SJSA1 (cell line): ENCODE measurements around the gene MTHFD1L. TPM values are rescaled to one million over a fixed set of nuclear protein-coding genes. Genes with fewer than 3 reads are reported as not detected.

Source experiments
- DNase-seq, 2 experiments: peaks; one replicate each; pipeline ENCODE4 v3.0.0-alpha.2; 2015 to 2020; ENCODE audit warnings: low spot score in 2 of 2, low read depth in 1 of 2
- H3K27ac ChIP-seq: fragments of 250-450 bp; sonication (Bioruptor Pico); 2 replicates; pipeline ENCODE4 v1.5.1; 2020; ENCODE audit warnings: mild to moderate bottlenecking, moderate library complexity
- H3K27me3 ChIP-seq: fragments of 250-450 bp; sonication (Bioruptor Pico); replicated peaks from 2 replicates; pipeline ENCODE4 v1.5.1; 2020; ENCODE audit warnings: mild to moderate bottlenecking, moderate library complexity
- H3K36me3 ChIP-seq: fragments of 250-450 bp; sonication (Bioruptor Pico); 2 replicates; pipeline ENCODE4 v1.5.1; 2020; ENCODE audit warnings: mild to moderate bottlenecking
- H3K4me1 ChIP-seq: fragments of 250-450 bp; sonication (Bioruptor Pico); replicated peaks from 2 replicates; pipeline ENCODE4 v1.6.1; 2021; ENCODE audit warnings: mild to moderate bottlenecking
- H3K4me3 ChIP-seq: fragments of 250-450 bp; sonication (Bioruptor Pico); 2 replicates; pipeline ENCODE4 v1.5.1; 2020; ENCODE audit warnings: mild to moderate bottlenecking
- H3K9me3 ChIP-seq: fragments of 250-450 bp; sonication (Bioruptor Pico); replicated peaks from 2 replicates; pipeline ENCODE4 v1.5.1; 2020; ENCODE audit warnings: mild to moderate bottlenecking
- total RNA-seq: library from RNA; depleted of rRNA; stranded (reverse); fragments of >200 nt; shearing (Covaris generic); gene quantifications from 2 replicates; pipeline ENCODE4 v1.2.3, GENCODE V29; 2014

Gene MTHFD1L
- total RNA-seq, 1 experiment from 2014 or later: 24.8 TPM

GRCh38 chr6:150987371-150987828 is 121.9 kb downstream of the MTHFD1L start:
- H3K27ac ChIP-seq: no peak overlapping the region
- no peak overlapping the region for H3K4me3 ChIP-seq
- H3K9me3 ChIP-seq: no peaks in the 10 kb centered on the region
- H3K27me3 ChIP-seq: no peaks in the 10 kb centered on the region
- DNase-seq: no peak
- H3K4me1 ChIP-seq: no peaks in the 10 kb centered on the region
- H3K36me3 ChIP-seq: peaks cover 15% of the 10 kb centered on the region; the same call in 1 of the 2 replicates

DNA sequence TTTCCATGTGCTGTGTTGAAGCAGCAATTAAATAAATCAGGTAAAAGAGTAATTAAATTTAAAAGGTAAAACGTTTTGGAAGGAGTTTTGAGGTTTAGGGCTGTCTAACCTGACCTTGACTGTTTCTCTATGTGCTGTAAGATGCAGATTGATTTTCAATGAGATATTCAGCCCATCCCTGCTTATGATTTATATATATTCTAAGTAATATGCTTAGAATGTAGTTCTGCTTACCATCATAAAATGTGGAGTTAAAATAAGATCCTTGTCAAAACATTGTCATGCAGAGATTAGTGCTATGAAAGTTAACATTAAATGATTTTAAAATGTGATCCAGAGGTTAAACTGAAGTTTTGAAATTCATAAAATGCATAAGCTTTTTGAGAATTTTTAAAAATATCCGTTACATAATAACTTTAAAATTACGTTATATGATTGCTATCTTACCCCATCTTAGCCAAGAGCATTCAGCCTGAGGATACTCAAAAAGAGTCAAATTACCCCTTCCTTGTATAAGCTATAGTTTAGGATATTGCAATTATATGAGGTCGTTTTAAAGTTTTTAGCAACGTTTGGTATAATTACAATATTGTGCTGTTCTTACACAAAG is 122.5 kb downstream of the MTHFD1L start:
- Histone ChIP-seq H3K9me3 (no peaks in the 10 kb centered on the region), H3K4me3 (no peak overlapping the region), H3K27ac (no peak overlapping the region), H3K36me3 (peaks cover 14% of the 10 kb centered on the region; the same call in 1 of the 2 replicates), H3K4me1 (no peaks in the 10 kb centered on the region; the same call in 1 of the 2 replicates), H3K27me3 (no peaks in the 10 kb centered on the region)
- DNase-seq: no peak

- no peaks in the 10 kb centered on the region for H3K9me3 ChIP-seq
- no peak overlapping the region for H3K27ac ChIP-seq
- H3K4me1 ChIP-seq: no peaks in the 10 kb centered on the region; the same call in 1 of the 2 replicates
- no peaks in the 10 kb centered on the region for H3K27me3 ChIP-seq
- no peak overlapping the region for H3K4me3 ChIP-seq
- peaks cover 21% of the 10 kb centered on the region for H3K36me3 ChIP-seq
- no peak for DNase-seq
Observed at GRCh38 chr6:150991487-150991886, 126.0 kb downstream of the MTHFD1L start.

DNA sequence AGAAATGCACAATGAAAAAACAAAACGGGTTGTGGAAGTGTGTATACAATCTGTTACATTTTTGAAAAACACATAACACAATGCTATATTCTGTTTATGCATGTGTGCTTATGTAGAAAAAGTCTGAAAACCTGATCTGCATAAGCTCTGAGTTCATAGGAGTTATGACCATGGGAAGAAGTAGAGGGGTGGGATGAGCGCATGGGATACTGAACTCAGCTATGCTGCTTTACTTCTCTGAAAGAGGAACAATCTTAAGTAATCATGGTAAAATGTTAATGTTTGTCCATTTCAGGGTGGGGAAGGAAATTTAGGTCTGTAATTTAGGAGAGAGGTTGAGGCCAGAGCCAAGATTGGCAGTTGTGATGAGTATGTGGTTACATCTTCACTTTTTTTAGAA is 126.8 kb downstream of the MTHFD1L start:
- Histone ChIP-seq H3K4me3 (no peak overlapping the region), H3K4me1 (no peaks in the 10 kb centered on the region; the same call in 1 of the 2 replicates), H3K27me3 (no peaks in the 10 kb centered on the region), H3K9me3 (no peaks in the 10 kb centered on the region), H3K36me3 (peaks cover 22% of the 10 kb centered on the region), H3K27ac (no peak overlapping the region)
- no peak for DNase-seq

DNA sequence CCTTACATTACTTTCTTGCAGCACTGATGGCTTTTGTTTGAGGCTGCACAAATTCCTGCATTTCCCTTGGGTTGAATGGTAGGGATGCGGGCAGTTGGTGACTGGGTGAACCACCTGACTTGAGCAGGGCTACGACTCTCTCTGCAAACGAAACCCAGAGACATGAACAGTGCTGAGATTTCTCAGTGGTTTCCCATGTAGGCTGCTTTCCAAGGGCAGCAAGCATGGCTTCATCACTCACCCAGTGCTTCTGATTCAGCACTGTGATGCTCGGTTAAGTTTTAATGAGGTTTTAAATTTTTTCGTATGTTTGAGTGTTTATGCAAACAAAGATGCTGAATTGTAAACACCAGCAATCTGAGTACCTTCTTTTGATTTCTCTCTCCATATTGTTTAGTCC is 127.2 kb downstream of the MTHFD1L start:
- no peak for DNase-seq
- Histone ChIP-seq H3K4me3 (no peak overlapping the region), H3K27ac (no peak overlapping the region), H3K9me3 (no peaks in the 10 kb centered on the region), H3K27me3 (no peaks in the 10 kb centered on the region), H3K36me3 (peaks cover 22% of the 10 kb centered on the region), H3K4me1 (no peaks in the 10 kb centered on the region; the same call in 1 of the 2 replicates)

DNA sequence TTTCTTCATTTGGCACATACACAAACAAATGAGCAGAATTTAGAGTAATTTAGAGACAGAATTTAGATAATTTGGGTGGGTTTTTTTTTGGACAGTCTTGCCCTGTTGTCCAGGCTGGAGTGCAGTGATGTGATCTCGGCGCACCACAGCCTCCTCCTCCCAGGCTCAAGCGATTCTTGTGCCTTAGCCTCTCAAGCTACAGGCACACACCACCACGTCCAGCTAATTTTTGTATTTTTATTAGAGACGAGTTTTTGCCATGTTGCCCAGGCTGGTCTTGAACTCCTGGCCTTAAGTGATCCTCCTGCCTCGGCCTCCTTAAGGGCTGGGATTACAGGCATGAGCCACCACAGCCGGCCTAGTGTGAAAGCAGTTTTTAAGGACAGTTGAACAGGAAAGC is 127.8 kb downstream of the MTHFD1L start:
- Histone ChIP-seq H3K4me1 (no peaks in the 10 kb centered on the region; the same call in 1 of the 2 replicates), H3K4me3 (no peak overlapping the region), H3K9me3 (no peaks in the 10 kb centered on the region), H3K27ac (no peak overlapping the region), H3K36me3 (peaks cover 22% of the 10 kb centered on the region), H3K27me3 (no peaks in the 10 kb centered on the region)
- DNase-seq: no peak

DNA sequence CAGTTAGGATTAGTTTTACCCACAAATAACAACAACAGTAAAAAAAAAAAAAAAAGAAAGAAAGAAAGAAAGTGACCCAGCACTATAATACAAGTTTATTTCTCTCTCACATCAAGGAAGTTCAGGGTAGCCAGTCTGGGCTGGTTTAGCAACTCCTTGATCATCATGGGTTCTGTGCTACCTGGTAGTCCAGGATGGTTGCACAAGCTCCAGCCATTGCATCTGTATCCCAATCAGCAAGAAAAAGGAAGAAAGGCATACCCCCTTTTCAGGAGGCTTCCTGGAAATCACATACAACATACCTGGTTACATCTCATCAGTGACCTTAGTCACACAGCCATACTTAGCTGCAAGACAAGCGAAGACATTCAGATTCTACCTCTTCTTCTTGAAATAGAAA is 128.5 kb downstream of the MTHFD1L start:
- no peaks in the 10 kb centered on the region for H3K9me3 ChIP-seq
- DNase-seq: no peak
- H3K27ac ChIP-seq: no peak overlapping the region
- H3K4me3 ChIP-seq: no peak overlapping the region
- H3K4me1 ChIP-seq: no peaks in the 10 kb centered on the region; the same call in 1 of the 2 replicates
- H3K36me3 ChIP-seq: peaks cover 22% of the 10 kb centered on the region
- no peaks in the 10 kb centered on the region for H3K27me3 ChIP-seq

GRCh38 chr6:150996968-150997367 is 131.5 kb downstream of the MTHFD1L start:
- no peaks in the 10 kb centered on the region; the same call in 1 of the 2 replicates for H3K4me1 ChIP-seq
- no peaks in the 10 kb centered on the region for H3K9me3 ChIP-seq
- H3K36me3 ChIP-seq: peaks cover 22% of the 10 kb centered on the region
- DNase-seq: no peak
- no peak overlapping the region for H3K27ac ChIP-seq
- no peaks in the 10 kb centered on the region for H3K27me3 ChIP-seq
- H3K4me3 ChIP-seq: no peak overlapping the region

DNA sequence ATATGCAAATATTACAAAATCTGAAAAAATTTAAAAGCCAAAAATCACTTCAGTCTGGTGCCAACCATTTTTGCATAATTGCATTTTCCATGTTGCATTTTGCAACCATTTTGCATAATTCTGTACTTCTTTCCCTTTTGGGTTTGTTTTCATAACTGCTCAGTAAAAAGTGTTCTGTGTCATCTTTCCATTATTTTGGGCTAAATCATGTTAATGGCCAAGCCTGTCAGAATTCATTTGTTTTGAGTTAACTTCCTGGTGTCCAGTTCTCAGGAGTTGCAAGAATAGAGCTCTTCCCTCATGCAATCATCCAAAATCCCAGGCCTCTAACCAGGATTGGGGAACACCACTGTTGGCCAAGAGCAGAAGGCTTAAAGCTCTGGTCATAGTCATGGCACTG is 133.6 kb downstream of the MTHFD1L start:
- Histone ChIP-seq H3K9me3 (no peaks in the 10 kb centered on the region), H3K4me1 (peaks cover 7% of the 10 kb centered on the region), H3K36me3 (peaks cover 14% of the 10 kb centered on the region), H3K4me3 (no peak overlapping the region), H3K27me3 (no peaks in the 10 kb centered on the region), H3K27ac (no peak overlapping the region)
- no peak for DNase-seq

DNA sequence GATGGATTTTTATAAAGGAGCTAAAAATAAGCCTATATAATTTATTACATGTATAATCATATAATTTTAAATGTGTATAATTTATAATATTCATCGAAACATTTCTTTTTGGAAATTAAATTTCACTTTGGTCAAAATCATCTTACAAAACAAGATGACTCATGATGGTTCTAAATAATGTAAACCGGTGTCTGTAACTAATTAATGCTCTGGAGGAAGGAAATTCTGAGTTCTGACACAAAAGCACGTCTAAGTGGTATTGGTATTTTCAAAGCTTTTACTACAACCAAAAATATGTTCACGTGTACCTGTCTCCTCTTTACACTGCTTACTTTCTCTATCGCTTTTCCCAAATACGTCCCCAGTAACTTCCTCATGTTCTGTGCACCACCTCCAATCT is 134.1 kb downstream of the MTHFD1L start:
- no peak overlapping the region for H3K27ac ChIP-seq
- peaks cover 10% of the 10 kb centered on the region; the same call in 1 of the 2 replicates for H3K36me3 ChIP-seq
- peaks cover 12% of the 10 kb centered on the region for H3K4me1 ChIP-seq
- no peak overlapping the region for H3K4me3 ChIP-seq
- H3K9me3 ChIP-seq: no peaks in the 10 kb centered on the region
- no peak for DNase-seq
- H3K27me3 ChIP-seq: no peaks in the 10 kb centered on the region

DNA sequence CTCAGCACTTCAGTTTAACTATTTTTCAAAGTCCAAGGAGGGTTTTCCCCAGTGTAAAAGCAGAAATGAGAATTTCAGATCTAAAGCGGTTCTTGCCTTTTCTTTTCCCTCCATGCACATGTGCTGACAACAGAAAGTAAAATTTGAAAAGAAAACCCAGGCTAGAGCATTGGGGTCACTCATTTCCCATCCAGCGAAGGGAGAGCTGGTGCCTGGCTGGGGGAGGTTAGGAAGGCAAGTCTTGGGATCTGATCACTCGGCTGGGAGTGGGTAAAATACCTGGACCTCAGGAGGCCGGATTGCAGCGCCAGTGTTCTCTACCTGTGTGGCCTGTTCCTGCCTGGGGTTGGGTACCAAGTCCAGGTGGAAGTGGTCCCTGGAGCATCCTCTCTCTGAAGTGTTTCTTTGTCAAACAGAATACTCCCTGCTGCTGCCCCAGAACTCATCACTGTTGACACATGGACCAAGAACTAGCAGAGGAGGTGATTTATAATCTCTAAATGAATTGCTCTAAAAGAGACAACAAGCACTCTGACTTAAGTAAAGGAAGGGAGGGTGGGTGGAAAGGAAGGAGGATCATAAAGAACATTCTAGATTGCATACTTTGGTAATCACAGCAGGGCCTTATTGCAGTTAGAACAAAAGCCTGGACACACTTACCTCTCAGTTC is 136.0 kb downstream of the MTHFD1L start:
- Histone ChIP-seq H3K4me3 (no peak overlapping the region), H3K36me3 (0 out of 2 replicates have a peak, but pooled peaks cover under 1% of the 10 kb centered on the region), H3K4me1 (peaks cover 18% of the 10 kb centered on the region), H3K27ac (no peak overlapping the region), H3K27me3 (no peaks in the 10 kb centered on the region), H3K9me3 (no peaks in the 10 kb centered on the region)
- no peak for DNase-seq

- Histone ChIP-seq H3K27me3 (no peaks in the 10 kb centered on the region), H3K9me3 (no peaks in the 10 kb centered on the region), H3K4me1 (peaks cover 18% of the 10 kb centered on the region), H3K36me3 (no peaks in the 10 kb centered on the region), H3K27ac (no peak overlapping the region), H3K4me3 (no peak overlapping the region)
- no peak for DNase-seq
Observed at GRCh38 chr6:151002057-151002450, 136.6 kb downstream of the MTHFD1L start.

DNA sequence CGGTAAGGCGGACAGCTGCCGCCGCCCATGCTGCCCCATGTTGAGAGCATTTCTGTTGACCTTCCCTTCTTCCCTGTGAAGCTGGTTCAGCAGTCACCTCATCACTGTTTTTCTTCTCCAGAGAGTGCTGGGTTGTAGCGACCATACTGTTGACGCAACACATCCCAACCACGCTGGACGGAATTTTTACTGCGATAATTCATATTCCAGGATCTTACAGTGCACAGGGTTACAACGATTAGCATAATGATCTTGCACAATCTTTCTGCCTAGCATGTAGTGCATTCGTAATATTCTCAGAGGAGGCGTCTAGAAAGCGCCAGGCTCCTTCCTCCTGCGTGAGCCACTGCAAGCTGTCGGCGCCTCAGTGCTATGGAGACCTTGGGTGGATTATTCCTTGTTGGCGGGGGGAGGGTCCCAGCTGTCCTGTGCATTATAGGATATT is 137.0 kb downstream of the MTHFD1L start:
- DNase-seq: no peak
- peaks cover 18% of the 10 kb centered on the region for H3K4me1 ChIP-seq
- H3K9me3 ChIP-seq: no peaks in the 10 kb centered on the region
- H3K27ac ChIP-seq: no peak overlapping the region
- H3K36me3 ChIP-seq: no peaks in the 10 kb centered on the region
- no peak overlapping the region for H3K4me3 ChIP-seq
- no peaks in the 10 kb centered on the region for H3K27me3 ChIP-seq

GRCh38 chr6:151004383-151005024 is 139.0 kb downstream of the MTHFD1L start:
- H3K4me1 ChIP-seq: peaks cover 18% of the 10 kb centered on the region
- no peaks in the 10 kb centered on the region for H3K27me3 ChIP-seq
- peak overlapping the region; percentile 47 for H3K27ac ChIP-seq
- no peaks in the 10 kb centered on the region for H3K9me3 ChIP-seq
- no peak overlapping the region for H3K4me3 ChIP-seq
- peak in 1 of 2 experiments; percentile 75 for DNase-seq
- H3K36me3 ChIP-seq: no peaks in the 10 kb centered on the region
